NB4 (cell line): Measurements from ENCODE around the gene ABO.

Source experiments
- CTCF ChIP-seq: IDR thresholded peaks from one replicate; pipeline ENCODE4 v1.5.1; 2012; ENCODE audit warnings: low read depth, low read length
- MYC ChIP-seq: IDR thresholded peaks from 2 replicates; pipeline ENCODE4 v1.6.1; 2011; ENCODE audit warnings: low read depth, low read length
- POLR2A ChIP-seq: IDR thresholded peaks from 2 replicates; pipeline ENCODE4 v1.6.1; 2011; ENCODE audit warnings: mild to moderate bottlenecking; ENCODE audit not compliant: insufficient read length; ENCODE audit errors: extremely low read depth
- TF ChIP-seq, protein P1 (sequence below): IDR thresholded peaks from 2 replicates; pipeline ENCODE4 v1.6.1; 2011; ENCODE audit warnings: low read depth, low read length

DNA sequence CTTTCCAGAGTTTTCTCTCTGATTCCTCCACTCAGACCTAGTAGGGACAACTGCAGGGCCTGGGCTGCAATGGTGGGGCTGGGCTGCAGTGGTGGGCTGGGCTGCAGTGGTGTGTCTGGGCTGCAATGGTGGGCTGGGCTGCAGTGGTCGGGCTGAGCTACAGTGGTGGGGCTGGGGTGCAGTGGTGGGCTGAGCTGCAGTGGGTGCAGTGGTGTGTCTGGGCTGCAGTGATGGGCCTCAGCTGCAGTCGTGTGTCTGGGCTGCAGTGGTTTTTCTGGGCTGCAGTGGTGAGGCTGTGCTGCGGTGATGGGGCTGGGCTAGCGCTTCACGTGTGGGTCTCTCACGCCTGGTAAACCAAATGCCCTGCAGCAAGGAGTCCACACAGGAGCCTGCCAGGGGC is 27.4 kb downstream of the ABO start:
- no peak for TF ChIP-seq CTCF
- TF ChIP-seq MYC = no peak
- TF ChIP-seq, protein P1, sequence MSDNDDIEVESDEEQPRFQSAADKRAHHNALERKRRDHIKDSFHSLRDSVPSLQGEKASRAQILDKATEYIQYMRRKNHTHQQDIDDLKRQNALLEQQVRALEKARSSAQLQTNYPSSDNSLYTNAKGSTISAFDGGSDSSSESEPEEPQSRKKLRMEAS = no peak
- no peak for TF ChIP-seq POLR2A
